ENCODE results near the gene UQCC5. TPM values are rescaled to one million over a fixed set of nuclear protein-coding genes. Genes with fewer than 3 reads are reported as not detected.

UQCC5 gene
- total RNA-seq, 2 experiments from 2014 or later = 2.8 to 8.3 TPM

- no peak for DNase-seq
- H3K27ac ChIP-seq (ENCODE audit: low read depth in 1 of 2, low read length in 2 of 2) = no peak overlapping the region
- H3K27me3 Mint-ChIP-seq = no peaks in the 10 kb centered on the region
- no peaks in the 10 kb centered on the region for H3K9me3 ChIP-seq (ENCODE audit: control insufficient read depth in 1 of 2, insufficient read depth in 1 of 2, low read length in 2 of 2)
- peaks cover 88% of the 10 kb centered on the region for H3K36me3 Mint-ChIP-seq (ENCODE audit: low read depth)
- TF ChIP-seq, protein P1, sequence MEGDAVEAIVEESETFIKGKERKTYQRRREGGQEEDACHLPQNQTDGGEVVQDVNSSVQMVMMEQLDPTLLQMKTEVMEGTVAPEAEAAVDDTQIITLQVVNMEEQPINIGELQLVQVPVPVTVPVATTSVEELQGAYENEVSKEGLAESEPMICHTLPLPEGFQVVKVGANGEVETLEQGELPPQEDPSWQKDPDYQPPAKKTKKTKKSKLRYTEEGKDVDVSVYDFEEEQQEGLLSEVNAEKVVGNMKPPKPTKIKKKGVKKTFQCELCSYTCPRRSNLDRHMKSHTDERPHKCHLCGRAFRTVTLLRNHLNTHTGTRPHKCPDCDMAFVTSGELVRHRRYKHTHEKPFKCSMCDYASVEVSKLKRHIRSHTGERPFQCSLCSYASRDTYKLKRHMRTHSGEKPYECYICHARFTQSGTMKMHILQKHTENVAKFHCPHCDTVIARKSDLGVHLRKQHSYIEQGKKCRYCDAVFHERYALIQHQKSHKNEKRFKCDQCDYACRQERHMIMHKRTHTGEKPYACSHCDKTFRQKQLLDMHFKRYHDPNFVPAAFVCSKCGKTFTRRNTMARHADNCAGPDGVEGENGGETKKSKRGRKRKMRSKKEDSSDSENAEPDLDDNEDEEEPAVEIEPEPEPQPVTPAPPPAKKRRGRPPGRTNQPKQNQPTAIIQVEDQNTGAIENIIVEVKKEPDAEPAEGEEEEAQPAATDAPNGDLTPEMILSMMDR (IDR thresholded peaks at IDR 0.05) = no peak
- H3K36me3 ChIP-seq (ENCODE audit: insufficient read depth, low read length) = peaks cover 64% of the 10 kb centered on the region
- H3K27ac Mint-ChIP-seq = no peak overlapping the region
- no peak overlapping the region for H3K4me3 ChIP-seq (ENCODE audit: low read length)
- no peaks in the 10 kb centered on the region for H3K9me3 Mint-ChIP-seq
- peaks cover 4% of the 10 kb centered on the region for H3K4me1 ChIP-seq (ENCODE audit: insufficient read depth, low read length)
- ChIA-PET CTCF (no interaction called here), POLR2A (no interaction called here)
- H3K4me3 Mint-ChIP-seq = no peak overlapping the region
- intact Hi-C loops (cut with DNase I, micrococcal nuclease) = no loop called here
- H3K27me3 ChIP-seq (ENCODE audit: control insufficient read depth in 1 of 2, insufficient read depth in 2 of 2, low read length in 2 of 2) = no peaks in the 10 kb centered on the region
- no peaks in the 10 kb centered on the region for H3K4me1 Mint-ChIP-seq (ENCODE audit: low read depth)
- no peak for ATAC-seq (ENCODE audit: poor library complexity)
Observed at GRCh38 chr3:52487788-52488691, 48.4 kb upstream of the UQCC5 start.

DNA sequence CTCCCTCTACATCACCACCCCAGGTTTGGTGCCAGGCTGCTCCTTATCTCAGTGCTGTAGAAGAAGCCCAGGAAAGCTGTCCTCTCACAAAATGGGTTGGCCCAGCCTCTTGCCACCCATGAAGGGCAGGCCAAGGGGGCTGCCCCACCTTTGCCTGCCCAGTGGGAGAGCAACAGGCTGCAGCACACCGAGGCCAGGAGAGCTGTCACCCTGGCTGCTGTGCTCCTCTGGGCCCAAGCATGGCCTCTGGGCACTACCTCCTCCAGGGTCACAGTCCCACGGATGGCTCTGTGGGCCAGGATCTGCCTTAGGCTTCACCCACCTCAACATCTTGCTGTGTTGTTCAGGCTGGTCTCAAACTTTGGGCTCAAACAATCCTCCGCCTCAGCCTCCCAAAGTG, 47.7 kb upstream of the UQCC5 start:
- H3K4me3 ChIP-seq (ENCODE audit: low read length) = no peak overlapping the region
- CTCF ChIA-PET = no interaction called here
- H3K27ac ChIP-seq (ENCODE audit: low read depth in 1 of 2, low read length in 2 of 2) = no peak overlapping the region
- peaks cover 4% of the 10 kb centered on the region for H3K4me1 ChIP-seq (ENCODE audit: insufficient read depth, low read length)
- POLR2A ChIA-PET = no interaction called here
- H3K9me3 ChIP-seq (ENCODE audit: control insufficient read depth in 1 of 2, insufficient read depth in 1 of 2, low read length in 2 of 2) = no peaks in the 10 kb centered on the region
- H3K27me3 Mint-ChIP-seq = no peaks in the 10 kb centered on the region
- DNase-seq (no peak), ATAC-seq (ENCODE audit: poor library complexity) (no peak)
- no peak overlapping the region for H3K27ac Mint-ChIP-seq
- H3K4me3 Mint-ChIP-seq = no peak overlapping the region
- H3K27me3 ChIP-seq (ENCODE audit: control insufficient read depth in 1 of 2, insufficient read depth in 2 of 2, low read length in 2 of 2) = no peaks in the 10 kb centered on the region
- no peaks in the 10 kb centered on the region for H3K4me1 Mint-ChIP-seq (ENCODE audit: low read depth)
- H3K36me3 Mint-ChIP-seq (ENCODE audit: low read depth) = peaks cover 86% of the 10 kb centered on the region
- TF ChIP-seq, protein P1 (IDR thresholded peaks at IDR 0.05) = no peak
- peaks cover 65% of the 10 kb centered on the region for H3K36me3 ChIP-seq (ENCODE audit: insufficient read depth, low read length)
- no peaks in the 10 kb centered on the region for H3K9me3 Mint-ChIP-seq
- intact Hi-C loops (cut with DNase I, micrococcal nuclease) = no loop called here

- no peak overlapping the region for H3K27ac Mint-ChIP-seq
- ATAC-seq (ENCODE audit: poor library complexity) (no peak), DNase-seq (no peak)
- H3K36me3 Mint-ChIP-seq (ENCODE audit: low read depth) = peaks cover 79% of the 10 kb centered on the region
- peaks cover 65% of the 10 kb centered on the region for H3K36me3 ChIP-seq (ENCODE audit: insufficient read depth, low read length)
- intact Hi-C loops (cut with DNase I, micrococcal nuclease) = no loop called here
- H3K27ac ChIP-seq (ENCODE audit: low read depth in 1 of 2, low read length in 2 of 2) = no peak overlapping the region
- H3K27me3 Mint-ChIP-seq = no peaks in the 10 kb centered on the region
- no peaks in the 10 kb centered on the region for H3K27me3 ChIP-seq (ENCODE audit: control insufficient read depth in 1 of 2, insufficient read depth in 2 of 2, low read length in 2 of 2)
- POLR2A ChIA-PET = no interaction called here
- H3K4me3 Mint-ChIP-seq = no peak overlapping the region
- no peaks in the 10 kb centered on the region for H3K9me3 Mint-ChIP-seq
- H3K4me3 ChIP-seq (ENCODE audit: low read length) = no peak overlapping the region
- CTCF ChIA-PET = interaction anchor here (0.7 kb wide), 1 partner anchor 77 kb away, joined by 3 read pairs; no protein-coding TSS in a partner anchor
- TF ChIP-seq, protein P1 (IDR thresholded peaks at IDR 0.05) = no peak
- no peaks in the 10 kb centered on the region for H3K9me3 ChIP-seq (ENCODE audit: control insufficient read depth in 1 of 2, insufficient read depth in 1 of 2, low read length in 2 of 2)
- peaks cover 4% of the 10 kb centered on the region for H3K4me1 ChIP-seq (ENCODE audit: insufficient read depth, low read length)
- no peaks in the 10 kb centered on the region for H3K4me1 Mint-ChIP-seq (ENCODE audit: low read depth)
Observed at GRCh38 chr3:52489453-52489852, 47.0 kb upstream of the UQCC5 start.

Measured in CD4-positive, alpha-beta T cell (primary cell).